Endothelial cell of umbilical vein (primary cell): ENCODE results near the gene NRXN3. TPM values are rescaled to one million over a fixed set of nuclear protein-coding genes. Genes with fewer than 3 reads are reported as not detected.

Experiments used
- BruUV-seq: library from RNA; stranded (reverse); fragments of 400-500 nt; replicated peaks from 2 replicates; lab custom pipeline; 2021; lab: Mats Ljungman, UMichigan
- CTCF ChIA-PET: fragments of 300-600, 350-600 bp; sonication (Branson Sonifier 250); formaldehyde crosslinking; loops from one replicate; lab custom pipeline; 2021; ENCODE audit warnings: antibody characterized with exemption, inconsistent platforms; lab: Charles Lee
- POLR2A ChIA-PET: fragments of 300-600, 350-600 bp; sonication (Branson Sonifier 250); formaldehyde crosslinking; loops from one replicate; lab custom pipeline; 2021; ENCODE audit warnings: antibody characterized with exemption, inconsistent platforms; lab: Charles Lee
- DNase-seq: peaks from one replicate; pipeline ENCODE4 v3.0.0-alpha.2; 2011; ENCODE audit warnings: low read depth, low spot score
- FAIRE-seq: peaks from 2 replicates; lab custom pipeline; 2011; peaks lifted over from hg19 to GRCh38; lab: Jason Lieb, UNC
- H2AFZ ChIP-seq: 2 replicates; pipeline ENCODE4 v1.6.0; 2012; ENCODE audit warnings: low read depth, low read length, control low read depth, inconsistent platforms
- H3K27ac ChIP-seq: 2 replicates; pipeline ENCODE4 v1.5.1; 2011; ENCODE audit warnings: low read depth, mild to moderate bottlenecking, control low read depth, low read length, moderate library complexity; ENCODE audit not compliant: insufficient read depth
- H3K27me3 ChIP-seq, 2 experiments: 2 replicates each; pipeline versions ENCODE4 v1.6.0 to v1.6.1; 2011; ENCODE audit warnings: low read length in 2 of 2, mixed read lengths in 1 of 2; ENCODE audit not compliant: control insufficient read depth in 2 of 2, insufficient read depth in 2 of 2
- H3K36me3 ChIP-seq, 2 experiments: 2 replicates in 1 of 2; 3 replicates in 1 of 2; pipeline ENCODE4 v1.5.1; 2011; ENCODE audit warnings: low read length in 2 of 2, mild to moderate bottlenecking in 1 of 2, moderate library complexity in 1 of 2; ENCODE audit not compliant: control insufficient read depth in 2 of 2, insufficient read depth in 2 of 2; ENCODE audit errors: extremely low read depth in 1 of 2
- H3K4me1 ChIP-seq: 3 replicates; pipeline ENCODE4 v1.5.1; 2011; ENCODE audit warnings: mild to moderate bottlenecking, low read length; ENCODE audit not compliant: control insufficient read depth, insufficient read depth; ENCODE audit errors: extremely low read depth
- H3K4me2 ChIP-seq: 2 replicates; pipeline ENCODE4 v1.6.1; 2011; ENCODE audit warnings: low read length, control low read depth, mixed read lengths; ENCODE audit not compliant: insufficient read depth
- H3K4me3 ChIP-seq, 3 experiments: fragments of 200-600 bp in 1 of 3; sonication (generic), shearing (Covaris generic) in 1 of 3; replicated peaks in 1 of 3; 2 replicates each; pipeline ENCODE4 v1.5.1; 2011 to 2016; ENCODE audit warnings: control low read depth in 3 of 3, low read length in 3 of 3, mild to moderate bottlenecking in 2 of 3, inconsistent platforms in 1 of 3, low read depth in 1 of 3, moderate library complexity in 1 of 3; ENCODE audit not compliant: insufficient read depth in 1 of 3
- H3K79me2 ChIP-seq: 2 replicates; pipeline ENCODE4 v1.6.0; 2012; ENCODE audit warnings: low read length, inconsistent platforms; ENCODE audit not compliant: control insufficient read depth, insufficient read depth
- H3K9ac ChIP-seq: replicated peaks from 2 replicates; pipeline ENCODE3; 2011; ENCODE audit warnings: low read length, control low read depth; ENCODE audit not compliant: insufficient read depth; ENCODE audit errors: extremely low read depth
- H3K9me1 ChIP-seq: replicated peaks from 3 replicates; pipeline ENCODE4 v1.6.0; 2011; ENCODE audit warnings: mild to moderate bottlenecking, low read length; ENCODE audit not compliant: control insufficient read depth, insufficient read depth; ENCODE audit errors: extremely low read depth
- H3K9me3 ChIP-seq: replicated peaks from 2 replicates; pipeline ENCODE4 v1.5.1; 2012; ENCODE audit warnings: low read length, inconsistent platforms; ENCODE audit not compliant: control insufficient read depth, insufficient read depth
- H4K20me1 ChIP-seq: replicated peaks from 2 replicates; pipeline ENCODE3; 2011; ENCODE audit warnings: mild to moderate bottlenecking, low read length; ENCODE audit not compliant: control insufficient read depth, insufficient read depth; ENCODE audit errors: extremely low read depth
- CTCF ChIP-seq, 2 donors: IDR thresholded peaks; 1 replicate in 1 of 2; 2 replicates in 1 of 2; pipeline ENCODE4 v1.5.1; 2011; ENCODE audit warnings: low read length in 2 of 2, mild to moderate bottlenecking in 2 of 2, moderate library complexity in 2 of 2, control low read depth in 1 of 2, inconsistent platforms in 1 of 2, low read depth in 1 of 2; ENCODE audit not compliant: insufficient read depth in 1 of 2; ENCODE audit errors: extremely low read depth in 1 of 2
- EZH2 ChIP-seq: IDR thresholded peaks from 2 replicates; pipeline ENCODE4 v1.6.1; 2012; ENCODE audit warnings: borderline replicate concordance, low read depth, mild to moderate bottlenecking, moderate library complexity, low read length, inconsistent platforms; ENCODE audit not compliant: severe bottlenecking
- FOS ChIP-seq: IDR thresholded peaks from 2 replicates; pipeline ENCODE4 v1.6.1; 2011; ENCODE audit warnings: mild to moderate bottlenecking, low read length, moderate library complexity, borderline replicate concordance; ENCODE audit not compliant: insufficient read depth
- GATA2 ChIP-seq: IDR thresholded peaks from 2 replicates; pipeline ENCODE4 v1.7.0; 2011; ENCODE audit warnings: low read depth, mild to moderate bottlenecking, moderate library complexity, mixed read lengths, low read length; ENCODE audit not compliant: insufficient read length, insufficient read depth
- JUN ChIP-seq: IDR thresholded peaks from 2 replicates; pipeline ENCODE4 v1.6.1; 2011; ENCODE audit warnings: borderline replicate concordance, low read depth; ENCODE audit not compliant: insufficient read length, insufficient read depth
- MYC ChIP-seq: IDR thresholded peaks from one replicate; pipeline ENCODE4 v1.6.1; 2011; ENCODE audit warnings: mild to moderate bottlenecking, low read depth, low read length
- POLR2A ChIP-seq: IDR thresholded peaks from 2 replicates; pipeline ENCODE4 v1.6.1; 2012; ENCODE audit warnings: low read depth, mild to moderate bottlenecking, control low read depth, low read length
- POLR2AphosphoS5 ChIP-seq: IDR thresholded peaks from 2 replicates; pipeline ENCODE4 v1.6.1; 2012; ENCODE audit warnings: low read depth, mild to moderate bottlenecking, control low read depth, low read length, moderate library complexity; ENCODE audit not compliant: insufficient read depth
- dilution Hi-C: fragments of 300-500 bp; cut with MboI; formaldehyde crosslinking; loops from one replicate; pipeline ENCODE4 v1.15.0; 2019; ENCODE audit warnings: low sequenced_read_pairs; ENCODE audit not compliant: extremely low pct_ligation_motif_present
- intact Hi-C: fragments of 100-400 bp; cut with micrococcal nuclease; formaldehyde crosslinking; loops from one replicate; pipeline ENCODE4 v1.10.0; 2022
- polyA plus RNA-seq, 4 experiments: library from polyadenylated mRNA; depleted of rRNA in 3 of 4; stranded (reverse) in 3 of 4; unstranded in 1 of 4; fragments of >200 nt; gene quantifications; 2 replicates each; pipeline versions ENCODE4 v1.2.1 to v1.2.3, GENCODE V29; 2011 to 2012; ENCODE audit warnings: missing spikeins in 1 of 4
- total RNA-seq: library from RNA; stranded (reverse); gene quantifications from 2 replicates; pipeline ENCODE4 v1.2.3, GENCODE V29; 2021
- TF ChIP-seq, protein P1 (sequence below): IDR thresholded peaks from 2 replicates; pipeline ENCODE4 v1.6.1; 2011; ENCODE audit not compliant: insufficient read depth, insufficient read length

The NRXN3 gene
- total and polyA plus RNA-seq, 2 donors (not counting 3 experiments of a cell fraction or from before 2014, with no cell fraction given) = 0.72 to 4.2 TPM

DNA sequence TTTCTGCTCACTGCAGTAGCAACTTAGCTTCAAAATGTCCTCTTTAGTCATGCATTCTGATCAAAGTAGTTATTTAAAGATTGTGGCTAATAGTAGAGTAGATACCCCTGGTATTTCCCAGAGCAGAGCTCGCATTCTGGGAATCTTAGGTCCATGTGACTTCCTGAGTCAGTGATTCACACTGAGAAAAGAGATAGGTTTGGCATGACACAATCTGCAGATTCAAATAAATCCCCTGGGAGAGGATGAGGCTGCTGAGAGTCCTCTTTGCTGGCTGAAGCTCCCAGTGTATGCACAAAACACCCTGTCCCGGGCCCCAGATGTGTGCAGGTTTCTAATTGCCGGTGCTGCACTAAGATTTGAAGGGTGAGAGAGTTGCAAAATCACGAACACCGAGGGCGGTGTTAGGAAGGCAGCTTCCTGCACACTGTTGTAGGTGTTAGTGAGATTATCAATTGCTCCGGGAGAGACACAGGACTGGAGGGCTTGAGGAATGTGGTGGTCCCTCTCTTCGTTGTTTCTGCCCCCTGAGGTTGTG, 233.2 kb downstream of the NRXN3 start:
- no peak for FAIRE-seq
- dilution Hi-C loops (no loop called here), intact Hi-C loops (no loop called here)
- DNase-seq = no peak
- TF ChIP-seq, protein P1, sequence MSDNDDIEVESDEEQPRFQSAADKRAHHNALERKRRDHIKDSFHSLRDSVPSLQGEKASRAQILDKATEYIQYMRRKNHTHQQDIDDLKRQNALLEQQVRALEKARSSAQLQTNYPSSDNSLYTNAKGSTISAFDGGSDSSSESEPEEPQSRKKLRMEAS = no peak
- TF ChIP-seq GATA2 = no peak
- TF ChIP-seq POLR2A = no peak
- TF ChIP-seq JUN = no peak
- no peak for TF ChIP-seq FOS
- Histone ChIP-seq H3K4me3 (no peak overlapping the region), H4K20me1 (no peaks in the 10 kb centered on the region), H3K27ac (no peak overlapping the region), H3K79me2 (no peaks in the 10 kb centered on the region), H3K9me3 (no peaks in the 10 kb centered on the region), H3K9me1 (no peaks in the 10 kb centered on the region), H3K4me2 (no peak overlapping the region), H3K4me1 (no peaks in the 10 kb centered on the region), H2AFZ (no peak overlapping the region), H3K27me3 (no peaks in the 10 kb centered on the region), H3K36me3 (no peaks in the 10 kb centered on the region), H3K9ac (no peak overlapping the region)
- POLR2A ChIA-PET = no interaction called here
- no TSS peak for BruUV-seq
- CTCF ChIA-PET = no interaction called here

- ChIA-PET POLR2A (no interaction called here), CTCF (no interaction called here)
- dilution Hi-C loops (no loop called here), intact Hi-C loops (no loop called here)
- no peak overlapping the region for H3K4me2 ChIP-seq
- no TSS peak for BruUV-seq
- DNase-seq (no peak), FAIRE-seq (no peak)
- H3K4me3 ChIP-seq = no peak overlapping the region
- TF ChIP-seq, protein P1 = no peak
- TF ChIP-seq GATA2 (no peak), POLR2A (no peak), EZH2 (no peak), MYC (no peak), POLR2AphosphoS5 (no peak), JUN (no peak), FOS (no peak), CTCF (IDR thresholded peaks at IDR 0.05; ENCODE audit: extremely low read depth in 1 of 2, insufficient read depth in 1 of 2, low read depth in 1 of 2, low read length in 2 of 2) (no peak)
- H3K9ac ChIP-seq = no peak overlapping the region
- H3K27ac ChIP-seq = no peak overlapping the region
- no peaks in the 10 kb centered on the region for H3K9me1 ChIP-seq
- H4K20me1 ChIP-seq = no peaks in the 10 kb centered on the region
- H3K79me2 ChIP-seq = no peaks in the 10 kb centered on the region
- H3K27me3 ChIP-seq = no peaks in the 10 kb centered on the region
- no peaks in the 10 kb centered on the region for H3K4me1 ChIP-seq
- H3K36me3 ChIP-seq = no peaks in the 10 kb centered on the region
- no peak overlapping the region for H2AFZ ChIP-seq
- H3K9me3 ChIP-seq = no peaks in the 10 kb centered on the region
Measured at GRCh38 chr14:78405079-78405856, 235.1 kb downstream of the NRXN3 start.
